Activated T-cell treated with anti-CD3 and anti-CD28 coated beads, Interleukin-2, amount 50 U/mL, for 24 hours (primary cell): ENCODE results near the gene PDIA6.

Source experiments
- DNase-seq: peaks from one replicate; pipeline ENCODE4 v3.0.0-alpha.2; 2020
- H3K27ac Mint-ChIP-seq: 2 replicates; pipeline ENCODE4 v1.8.0; 2020; ENCODE audit warnings: mild to moderate bottlenecking, mixed read lengths
- H3K27me3 Mint-ChIP-seq: 2 replicates; pipeline ENCODE4 v1.8.0; 2020; ENCODE audit warnings: mixed read lengths
- H3K36me3 Mint-ChIP-seq: 2 replicates; pipeline ENCODE4 v1.8.0; 2020; ENCODE audit warnings: low read depth, mixed read lengths
- H3K4me1 Mint-ChIP-seq: 2 replicates; pipeline ENCODE4 v1.8.0; 2020; ENCODE audit warnings: low read depth, mixed read lengths
- H3K4me3 Mint-ChIP-seq: 2 replicates; pipeline ENCODE4 v1.8.0; 2020; ENCODE audit warnings: mild to moderate bottlenecking, moderate library complexity, mixed read lengths
- H3K9me3 Mint-ChIP-seq: 2 replicates; pipeline ENCODE4 v1.8.0; 2020; ENCODE audit warnings: mixed read lengths

PDIA6 gene

GRCh38 chr2:10773821-10774341 is 38.7 kb downstream of the PDIA6 start:
- no peak overlapping the region for H3K27ac Mint-ChIP-seq
- H3K9me3 Mint-ChIP-seq = no peaks in the 10 kb centered on the region
- peaks cover 14% of the 10 kb centered on the region for H3K36me3 Mint-ChIP-seq
- H3K4me1 Mint-ChIP-seq = no peaks in the 10 kb centered on the region
- H3K27me3 Mint-ChIP-seq = no peaks in the 10 kb centered on the region
- no peak overlapping the region for H3K4me3 Mint-ChIP-seq
- no peak for DNase-seq

GRCh38 chr2:10772868-10773215 is 39.7 kb downstream of the PDIA6 start:
- Mint-ChIP-seq H3K36me3 (peaks cover 7% of the 10 kb centered on the region), H3K4me1 (no peaks in the 10 kb centered on the region), H3K27me3 (no peaks in the 10 kb centered on the region), H3K4me3 (no peak overlapping the region), H3K9me3 (no peaks in the 10 kb centered on the region), H3K27ac (no peak overlapping the region)
- DNase-seq = no peak

DNA sequence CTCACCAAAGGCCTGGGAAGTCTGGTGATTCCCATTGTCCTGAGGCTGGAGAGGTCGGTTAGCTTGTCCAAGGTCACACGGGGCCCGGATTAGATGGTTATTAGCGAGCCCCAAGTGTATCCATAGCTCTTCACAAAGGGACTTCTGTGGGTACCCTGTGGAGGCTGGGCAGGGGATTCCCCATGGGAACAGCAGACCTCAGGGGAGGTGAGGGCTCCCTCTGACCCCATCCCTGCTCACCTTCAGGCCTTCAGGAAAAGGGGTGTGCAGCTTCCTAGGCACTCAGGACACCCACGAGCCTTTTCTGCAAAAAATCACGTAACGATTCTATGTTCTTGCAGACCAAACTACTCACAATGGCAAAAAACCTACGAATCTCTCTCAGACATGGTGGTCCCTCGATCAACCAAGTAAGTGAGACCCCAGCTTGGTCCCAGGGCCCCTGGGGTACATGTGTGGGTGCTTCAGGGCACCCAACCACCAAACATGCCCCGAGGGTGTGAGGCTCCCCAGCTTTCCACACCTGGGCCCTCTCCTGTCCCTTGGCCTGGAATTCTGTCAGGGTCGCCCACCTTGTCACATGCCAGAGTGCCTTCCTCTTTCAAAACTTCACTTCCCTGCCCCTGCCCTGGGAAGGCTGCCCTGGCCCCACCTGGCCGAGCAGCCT is 40.3 kb downstream of the PDIA6 start:
- Mint-ChIP-seq H3K36me3 (peaks cover 3% of the 10 kb centered on the region), H3K27me3 (no peaks in the 10 kb centered on the region), H3K4me1 (no peaks in the 10 kb centered on the region), H3K9me3 (no peaks in the 10 kb centered on the region), H3K4me3 (no peak overlapping the region), H3K27ac (no peak overlapping the region)
- DNase-seq = no peak

DNA sequence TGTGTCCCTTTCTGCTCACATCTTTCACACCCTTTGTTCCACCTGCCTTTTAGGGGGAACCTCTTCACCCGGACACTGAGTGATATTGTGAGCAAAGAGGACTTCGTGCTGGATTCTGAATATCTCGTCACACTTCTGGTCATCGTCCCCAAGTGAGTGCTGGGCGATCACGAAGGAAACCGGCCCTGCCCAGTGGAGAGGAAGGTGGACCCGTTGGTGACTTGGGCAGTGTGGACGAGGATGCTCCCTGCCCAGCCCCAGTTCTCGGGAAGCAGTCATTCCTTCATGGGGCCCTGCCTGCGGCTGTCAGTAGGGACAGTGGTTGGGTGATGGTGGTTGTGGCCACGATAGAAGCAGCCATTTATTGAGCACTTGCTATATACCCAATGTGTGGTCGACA is 40.8 kb downstream of the PDIA6 start:
- Mint-ChIP-seq H3K27ac (no peak overlapping the region), H3K27me3 (no peaks in the 10 kb centered on the region), H3K9me3 (no peaks in the 10 kb centered on the region), H3K4me3 (no peak overlapping the region), H3K4me1 (no peaks in the 10 kb centered on the region), H3K36me3 (no peaks in the 10 kb centered on the region)
- DNase-seq = no peak

DNA sequence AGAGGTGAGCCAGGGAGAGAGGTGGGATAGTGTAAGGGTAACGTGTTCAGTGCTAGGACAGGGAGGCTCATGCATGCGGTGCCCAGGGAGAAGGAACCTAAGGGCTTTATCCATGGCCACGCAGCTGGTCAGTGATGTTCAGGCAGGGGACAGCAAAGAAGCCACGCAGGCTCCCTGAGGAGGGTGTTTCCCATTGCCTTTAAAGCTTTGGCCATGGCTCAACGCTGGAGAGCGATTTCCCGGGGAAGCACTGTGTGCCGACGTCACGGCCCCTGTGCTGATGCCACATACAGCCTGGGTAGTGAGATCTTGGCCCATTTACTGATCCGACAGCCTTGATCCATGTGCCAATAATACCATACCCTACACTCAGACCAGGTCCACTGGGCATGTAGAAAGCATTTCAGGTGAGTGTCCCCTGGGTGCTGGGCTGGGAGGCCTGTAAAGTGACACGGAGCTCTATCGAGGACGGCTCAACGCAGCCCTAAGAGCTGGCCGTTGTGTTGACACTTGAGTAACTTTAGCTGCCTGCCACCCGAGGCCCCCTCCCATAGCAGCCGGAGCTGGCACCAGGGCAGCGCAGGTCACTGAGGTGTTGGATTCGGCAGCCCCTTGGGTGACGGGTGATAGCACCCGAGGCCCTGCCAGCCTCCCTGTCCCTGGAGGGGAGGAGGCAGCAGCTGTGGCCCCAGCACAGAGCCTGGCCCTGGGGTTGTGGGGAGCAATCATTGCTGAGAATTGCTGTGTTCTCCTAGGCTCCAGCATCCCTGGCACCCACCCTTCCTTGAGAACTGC is 41.4 kb downstream of the PDIA6 start:
- no peak overlapping the region for H3K4me3 Mint-ChIP-seq
- no peaks in the 10 kb centered on the region for H3K27me3 Mint-ChIP-seq
- no peaks in the 10 kb centered on the region for H3K4me1 Mint-ChIP-seq
- DNase-seq = no peak
- no peaks in the 10 kb centered on the region for H3K9me3 Mint-ChIP-seq
- no peak overlapping the region for H3K27ac Mint-ChIP-seq
- H3K36me3 Mint-ChIP-seq = no peaks in the 10 kb centered on the region

DNA sequence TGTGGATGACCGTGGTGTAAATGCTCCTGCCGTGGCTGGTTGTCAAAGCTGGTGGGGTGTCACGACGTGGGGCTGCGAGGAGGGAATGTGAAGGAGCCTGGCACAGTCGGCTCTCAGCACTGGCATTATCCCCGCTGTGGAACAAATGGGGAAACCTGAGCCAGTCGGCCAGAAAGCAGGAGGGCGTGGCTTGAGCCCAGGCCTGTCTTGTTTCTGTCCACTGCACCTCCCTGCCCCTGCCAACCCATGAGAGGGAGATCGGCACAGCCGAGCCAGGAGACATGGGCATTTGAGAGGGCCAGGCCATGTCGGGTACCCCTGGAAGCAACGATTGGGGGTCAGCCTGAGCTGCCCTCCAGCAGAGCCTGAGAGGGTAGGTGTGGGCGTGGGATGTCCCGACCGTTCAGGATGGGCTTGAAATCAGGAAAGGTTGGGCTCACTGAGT is 44.5 kb downstream of the PDIA6 start:
- H3K27me3 Mint-ChIP-seq = no peaks in the 10 kb centered on the region
- DNase-seq = no peak
- no peak overlapping the region for H3K27ac Mint-ChIP-seq
- H3K4me1 Mint-ChIP-seq = no peaks in the 10 kb centered on the region
- H3K36me3 Mint-ChIP-seq = no peaks in the 10 kb centered on the region
- no peak overlapping the region for H3K4me3 Mint-ChIP-seq
- no peaks in the 10 kb centered on the region for H3K9me3 Mint-ChIP-seq

DNA sequence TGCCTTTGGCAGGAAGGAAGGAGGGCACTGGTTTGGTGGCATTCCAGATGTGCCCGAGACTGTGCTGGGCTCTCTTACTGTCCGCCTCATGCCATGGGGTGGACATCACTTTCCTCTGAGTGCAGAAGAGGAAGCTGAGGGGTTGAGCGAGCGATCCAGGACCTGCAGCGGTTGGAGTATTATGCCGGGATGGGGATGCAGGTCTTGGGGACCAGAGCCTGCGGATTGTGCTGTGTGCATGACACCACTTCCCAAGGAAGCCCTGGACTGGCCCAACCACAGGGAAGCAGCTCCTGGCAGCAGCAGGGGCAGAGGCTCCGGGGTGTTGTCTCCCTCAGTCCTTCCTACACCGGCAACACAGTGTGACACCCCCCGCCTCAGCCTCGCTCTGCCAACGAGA is 46.7 kb downstream of the PDIA6 start:
- Mint-ChIP-seq H3K36me3 (no peaks in the 10 kb centered on the region), H3K4me1 (no peaks in the 10 kb centered on the region), H3K9me3 (no peaks in the 10 kb centered on the region), H3K27me3 (no peaks in the 10 kb centered on the region), H3K4me3 (no peak overlapping the region), H3K27ac (no peak overlapping the region)
- no peak for DNase-seq

DNA sequence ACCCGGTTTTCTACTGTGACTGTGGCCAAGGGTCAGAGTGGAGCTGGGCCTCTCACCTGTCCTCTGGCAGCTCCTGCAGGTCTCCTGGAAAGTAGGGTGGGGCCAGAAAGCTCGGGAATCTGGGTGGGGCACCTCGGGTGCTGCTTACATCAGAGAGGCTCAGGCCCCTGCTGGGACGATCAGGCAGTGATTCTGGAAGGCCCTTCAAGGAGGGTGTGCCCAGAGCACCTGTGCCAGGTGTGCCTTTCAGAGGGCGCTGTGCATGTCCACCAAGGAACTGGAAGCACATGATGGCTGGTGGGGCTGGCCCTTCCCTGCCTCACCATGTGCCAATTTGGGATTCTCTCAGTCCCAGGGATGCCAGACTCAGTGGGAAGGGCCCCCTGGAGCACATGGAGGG is 47.1 kb downstream of the PDIA6 start:
- H3K4me3 Mint-ChIP-seq = no peak overlapping the region
- no peaks in the 10 kb centered on the region for H3K36me3 Mint-ChIP-seq
- no peaks in the 10 kb centered on the region for H3K9me3 Mint-ChIP-seq
- no peak overlapping the region for H3K27ac Mint-ChIP-seq
- DNase-seq = no peak
- no peaks in the 10 kb centered on the region for H3K4me1 Mint-ChIP-seq
- no peaks in the 10 kb centered on the region for H3K27me3 Mint-ChIP-seq

GRCh38 chr2:10764896-10765295 is 47.7 kb downstream of the PDIA6 start:
- DNase-seq = no peak
- Mint-ChIP-seq H3K27ac (no peak overlapping the region), H3K9me3 (no peaks in the 10 kb centered on the region), H3K4me1 (no peaks in the 10 kb centered on the region), H3K27me3 (no peaks in the 10 kb centered on the region), H3K36me3 (no peaks in the 10 kb centered on the region), H3K4me3 (no peak overlapping the region)

GRCh38 chr2:10764096-10764785 is 48.3 kb downstream of the PDIA6 start:
- Mint-ChIP-seq H3K36me3 (no peaks in the 10 kb centered on the region), H3K27me3 (no peaks in the 10 kb centered on the region), H3K27ac (no peak overlapping the region), H3K9me3 (no peaks in the 10 kb centered on the region), H3K4me1 (no peaks in the 10 kb centered on the region), H3K4me3 (no peak overlapping the region)
- no peak for DNase-seq

DNA sequence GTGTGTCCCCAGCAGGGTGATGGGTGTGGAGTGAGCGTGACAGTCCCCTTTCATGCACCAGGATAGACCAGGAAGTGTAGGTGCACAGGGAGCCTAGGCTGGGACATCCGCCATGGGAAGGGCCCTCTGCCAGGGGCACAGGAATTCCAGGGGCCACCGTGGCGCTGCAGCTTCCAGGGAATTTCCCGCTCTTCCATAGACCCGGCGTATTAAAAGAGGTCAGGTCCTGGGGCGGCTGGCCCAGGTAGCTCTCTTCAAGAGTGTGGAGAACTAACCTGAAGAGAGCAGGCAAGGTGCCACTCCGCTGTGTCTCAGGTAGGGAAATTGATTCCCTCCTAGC is 49.2 kb downstream of the PDIA6 start:
- H3K4me3 Mint-ChIP-seq = no peak overlapping the region
- H3K36me3 Mint-ChIP-seq = no peaks in the 10 kb centered on the region
- no peaks in the 10 kb centered on the region for H3K4me1 Mint-ChIP-seq
- DNase-seq = no peak
- H3K9me3 Mint-ChIP-seq = no peaks in the 10 kb centered on the region
- H3K27me3 Mint-ChIP-seq = no peaks in the 10 kb centered on the region
- H3K27ac Mint-ChIP-seq = no peak overlapping the region

- no peaks in the 10 kb centered on the region for H3K27me3 Mint-ChIP-seq
- DNase-seq = no peak
- H3K36me3 Mint-ChIP-seq = no peaks in the 10 kb centered on the region
- no peaks in the 10 kb centered on the region for H3K4me1 Mint-ChIP-seq
- H3K4me3 Mint-ChIP-seq = no peak overlapping the region
- no peak overlapping the region for H3K27ac Mint-ChIP-seq
- no peaks in the 10 kb centered on the region for H3K9me3 Mint-ChIP-seq
Observed at GRCh38 chr2:10762651-10763460, 49.7 kb downstream of the PDIA6 start.

DNA sequence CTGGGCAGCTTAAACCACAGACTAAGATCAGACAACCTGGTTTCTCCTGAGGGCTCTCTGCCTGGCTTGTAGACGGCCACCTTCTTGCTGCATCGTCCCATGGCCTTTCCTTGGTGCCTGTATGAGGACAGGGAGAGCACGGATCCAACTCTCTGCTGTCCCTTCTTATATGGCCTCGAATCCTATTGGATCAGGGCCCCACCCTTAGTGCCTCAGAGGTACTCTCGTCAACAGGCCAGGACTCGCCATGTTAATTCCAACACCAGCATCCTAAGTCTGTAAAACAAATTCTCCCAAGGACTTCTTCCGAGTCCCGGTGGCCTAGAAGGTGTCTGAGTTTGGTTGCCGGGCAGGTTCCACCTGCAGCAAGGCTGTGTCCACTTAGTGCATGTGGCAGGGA is 51.0 kb downstream of the PDIA6 start:
- no peak overlapping the region for H3K4me3 Mint-ChIP-seq
- no peaks in the 10 kb centered on the region for H3K4me1 Mint-ChIP-seq
- no peak for DNase-seq
- no peaks in the 10 kb centered on the region for H3K27me3 Mint-ChIP-seq
- no peaks in the 10 kb centered on the region for H3K36me3 Mint-ChIP-seq
- H3K27ac Mint-ChIP-seq = no peak overlapping the region
- H3K9me3 Mint-ChIP-seq = no peaks in the 10 kb centered on the region

DNA sequence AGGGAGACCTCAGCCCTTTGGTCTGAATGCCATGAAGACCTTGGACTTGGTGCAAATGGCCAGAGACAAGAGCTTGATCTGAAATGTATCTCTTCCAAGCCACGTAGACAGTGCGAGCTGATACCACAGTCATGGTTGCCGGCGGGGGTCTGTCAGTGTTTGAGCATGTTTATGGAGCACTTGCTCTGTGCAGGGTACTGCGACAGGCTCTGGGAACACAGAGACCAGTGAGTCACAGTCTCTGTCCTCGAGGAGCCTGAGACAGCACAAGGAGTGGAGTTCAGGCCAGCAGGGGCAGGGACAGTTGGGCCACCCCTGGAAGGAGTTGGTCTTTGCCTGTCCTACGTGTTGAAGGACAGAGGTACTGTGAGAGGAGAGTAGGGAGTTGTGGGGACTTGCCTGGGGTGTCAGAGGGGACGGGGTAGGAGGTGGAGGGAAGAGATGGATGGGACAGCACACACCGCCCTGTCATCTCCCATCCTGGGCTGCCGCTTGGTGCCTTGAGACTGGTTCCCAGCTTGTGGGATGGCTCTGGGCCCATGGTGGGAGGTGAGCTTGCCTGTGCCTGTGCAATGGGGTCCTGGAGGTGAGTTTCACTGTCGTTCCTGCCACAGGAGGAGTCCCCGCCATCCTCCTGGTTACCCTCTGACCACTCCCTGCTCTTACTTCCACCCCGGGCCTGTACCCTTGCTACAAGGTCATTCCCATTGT is 51.6 kb downstream of the PDIA6 start:
- Mint-ChIP-seq H3K36me3 (no peaks in the 10 kb centered on the region), H3K4me3 (no peak overlapping the region), H3K4me1 (no peaks in the 10 kb centered on the region), H3K27me3 (no peaks in the 10 kb centered on the region), H3K9me3 (no peaks in the 10 kb centered on the region), H3K27ac (no peak overlapping the region)
- DNase-seq = no peak
